ENCODE data around the gene ZNF92. TPM values are rescaled to one million over a fixed set of nuclear protein-coding genes. Genes with fewer than 3 reads are reported as not detected.

Gene ZNF92
- total RNA-seq (2022; extraction: Qiagen RNA extraction; ENCODE audit: low read depth): 5.0 to 5.9 TPM (median 5.3 TPM) in 5 replicates

DNA sequence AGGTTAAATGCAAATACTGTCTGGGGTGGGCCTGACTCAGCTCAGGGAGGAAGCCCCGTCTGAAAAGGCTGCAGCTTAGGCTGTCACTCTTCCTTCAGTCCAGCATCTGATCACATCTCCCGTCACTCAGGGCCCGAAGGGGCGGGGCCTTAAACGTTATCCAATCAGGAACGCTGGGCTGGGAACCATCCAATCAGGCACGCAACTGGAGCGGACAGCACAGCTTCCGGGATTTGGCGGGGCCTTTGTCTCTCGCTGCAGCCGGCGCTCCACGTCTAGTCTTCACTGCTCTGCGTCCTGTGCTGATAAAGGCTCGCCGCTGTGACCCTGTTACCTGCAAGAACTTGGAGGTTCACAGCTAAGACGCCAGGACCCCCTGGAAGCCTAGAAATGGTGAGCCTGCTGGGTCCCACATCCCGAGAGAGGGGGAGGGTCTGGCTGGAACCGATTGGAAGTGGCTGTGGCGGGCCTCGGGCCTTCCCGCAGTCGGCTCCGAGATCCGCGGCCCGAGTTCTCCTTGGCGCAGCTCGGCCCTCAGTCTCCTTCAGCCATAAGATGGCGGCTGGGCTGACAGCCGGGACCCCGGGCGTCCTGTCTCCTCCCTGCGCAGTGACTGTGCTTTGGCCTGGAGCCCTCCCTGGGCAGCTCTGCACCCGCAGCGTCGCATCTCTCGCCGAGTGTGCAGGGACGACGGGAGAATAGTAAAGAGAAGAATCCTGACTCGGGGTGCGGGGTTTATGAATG is at the start of gene ZNF92:
TSS of gene ZNF92 (plus strand) at position 248 of the 744 bp plus-strand sequence. CDS start at position 391, 143 bp downstream.

All from A549 treated with DMSO at 1 μM for 4 hours (cell line).